Measurements from ENCODE around the gene MFSD12.

Gene MFSD12

GRCh38 chr19:3604227-3604986, 47.0 kb upstream of the MFSD12 start:
- no peak overlapping the region for H3K4me3 ChIP-seq (ENCODE audit: low read depth, low read length)
- TF ChIP-seq CTCF (conservative IDR thresholded peaks at IDR 0.05; ENCODE audit: low read depth, low read length) = no peak
- no peak for DNase-seq (ENCODE audit: low read depth)

GRCh38 chr19:3603121-3603811, 45.9 kb upstream of the MFSD12 start:
- H3K4me3 ChIP-seq (ENCODE audit: low read depth, low read length) = no peak overlapping the region
- DNase-seq (ENCODE audit: low read depth) = no peak
- TF ChIP-seq CTCF (conservative IDR thresholded peaks at IDR 0.05; ENCODE audit: low read depth, low read length) = no peak

GRCh38 chr19:3601021-3601420, 43.6 kb upstream of the MFSD12 start:
- TF ChIP-seq CTCF (conservative IDR thresholded peaks at IDR 0.05; ENCODE audit: low read depth, low read length) = no peak
- DNase-seq (ENCODE audit: low read depth) = no peak
- H3K4me3 ChIP-seq (ENCODE audit: low read depth, low read length) = no peak overlapping the region

GRCh38 chr19:3599776-3600187, 42.4 kb upstream of the MFSD12 start:
- DNase-seq (ENCODE audit: low read depth) = no peak
- no peak overlapping the region for H3K4me3 ChIP-seq (ENCODE audit: low read depth, low read length)
- TF ChIP-seq CTCF (conservative IDR thresholded peaks at IDR 0.05; ENCODE audit: low read depth, low read length) = peak; percentile 46

- H3K4me3 ChIP-seq (ENCODE audit: low read depth, low read length) = no peak overlapping the region
- DNase-seq (ENCODE audit: low read depth) = no peak
- no peak for TF ChIP-seq CTCF (conservative IDR thresholded peaks at IDR 0.05; ENCODE audit: low read depth, low read length)
These were observed 38.2 kb upstream of the MFSD12 start for GRCh38 chr19:3595521-3596061.

GRCh38 chr19:3593156-3593555, 35.8 kb upstream of the MFSD12 start:
- peak; percentile 40 for TF ChIP-seq CTCF (conservative IDR thresholded peaks at IDR 0.05; ENCODE audit: low read depth, low read length)
- DNase-seq (ENCODE audit: low read depth) = no peak
- H3K4me3 ChIP-seq (ENCODE audit: low read depth, low read length) = no peak overlapping the region
